T-helper 1 cell treated with Interleukin-12 subunit alpha and Interleukin-12 subunit beta and Interleukin-4 antibody, amounts not matched to agents 30 μg/mL and 1 μg/mL, for 36 hours (primary cell): ENCODE results near the gene ASB2.

Experiments used
- H3K27ac Mint-ChIP-seq: one replicate; pipeline ENCODE4 v1.8.0; 2021; ENCODE audit warnings: mild to moderate bottlenecking, mixed read lengths
- H3K27me3 Mint-ChIP-seq: one replicate; pipeline ENCODE4 v1.8.0; 2021; ENCODE audit warnings: low read depth, mixed read lengths
- H3K36me3 Mint-ChIP-seq: one replicate; pipeline ENCODE4 v1.8.0; 2021; ENCODE audit warnings: low read depth, mixed read lengths
- H3K4me1 Mint-ChIP-seq: one replicate; pipeline ENCODE4 v1.8.0; 2021; ENCODE audit warnings: low read depth, mixed read lengths
- H3K4me3 Mint-ChIP-seq: one replicate; pipeline ENCODE4 v1.8.0; 2021; ENCODE audit warnings: mild to moderate bottlenecking, moderate library complexity, mixed read lengths
- H3K9me3 Mint-ChIP-seq: one replicate; pipeline ENCODE4 v1.8.0; 2021; ENCODE audit warnings: mixed read lengths

Gene ASB2

DNA sequence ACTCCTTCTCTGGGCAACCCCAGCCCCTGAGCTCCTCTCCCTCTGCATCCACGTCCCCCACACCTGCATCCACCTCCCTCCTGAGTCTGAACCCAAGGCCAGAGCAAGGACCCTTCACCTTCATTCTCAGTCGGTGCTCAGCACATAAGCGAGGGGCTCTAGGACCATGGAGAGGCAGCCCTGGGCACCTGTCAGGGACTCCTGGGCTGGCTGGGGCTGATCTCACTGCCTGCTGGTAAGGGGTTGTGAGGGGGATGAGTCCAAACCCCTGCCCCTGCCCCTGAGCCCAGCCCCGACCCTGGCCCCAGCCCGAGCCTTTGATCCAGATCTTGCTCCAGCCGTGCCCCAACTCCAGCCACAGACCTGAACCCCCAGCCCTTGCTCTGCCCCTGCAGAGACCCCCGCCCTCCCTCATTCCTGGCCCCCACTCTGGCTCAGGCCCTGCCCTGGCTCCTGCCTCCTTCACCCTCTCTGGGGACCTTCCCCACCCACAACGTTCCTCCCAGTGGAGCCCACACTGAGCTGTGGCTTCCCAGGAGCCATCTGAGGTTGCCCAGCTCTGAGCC, 19.8 kb upstream of the ASB2 start:
- Mint-ChIP-seq H3K27ac (no peak overlapping the region), H3K9me3 (no peaks in the 10 kb centered on the region), H3K4me3 (no peak overlapping the region), H3K36me3 (no peaks in the 10 kb centered on the region), H3K4me1 (peaks cover 21% of the 10 kb centered on the region), H3K27me3 (no peaks in the 10 kb centered on the region)

GRCh38 chr14:93994919-93995682, 18.7 kb upstream of the ASB2 start:
- no peak overlapping the region for H3K4me3 Mint-ChIP-seq

DNA sequence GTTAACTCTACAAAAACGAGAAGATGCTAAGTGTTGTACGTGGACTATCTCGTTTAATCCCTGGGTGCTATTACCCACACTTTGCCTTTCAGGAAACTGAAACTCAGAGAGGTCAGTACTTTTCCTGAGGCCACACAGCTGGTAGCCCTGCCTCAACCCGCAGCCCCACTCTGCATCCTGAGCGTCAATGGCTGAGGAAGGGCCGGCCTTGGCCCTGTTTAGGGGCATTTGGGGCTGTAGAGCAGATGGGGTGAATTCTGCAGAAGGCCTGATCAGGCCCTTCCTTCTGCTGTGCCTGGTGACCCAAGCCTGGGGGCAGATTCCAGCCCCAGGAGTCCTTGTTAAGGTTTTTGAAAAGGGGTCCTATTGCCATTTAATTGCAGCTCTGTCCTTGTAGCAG, 17.0 kb upstream of the ASB2 start:
- H3K27me3 Mint-ChIP-seq, result no peaks in the 10 kb centered on the region
- H3K4me1 Mint-ChIP-seq, result peaks cover 25% of the 10 kb centered on the region
- no peak overlapping the region for H3K27ac Mint-ChIP-seq
- no peaks in the 10 kb centered on the region for H3K9me3 Mint-ChIP-seq
- H3K36me3 Mint-ChIP-seq, result no peaks in the 10 kb centered on the region
- no peak overlapping the region for H3K4me3 Mint-ChIP-seq

More at GRCh38 chr14:93994919-93995682, 18.7 kb upstream of the ASB2 start:
- Mint-ChIP-seq H3K27ac (no peak overlapping the region), H3K4me1 (peaks cover 26% of the 10 kb centered on the region), H3K36me3 (no peaks in the 10 kb centered on the region), H3K9me3 (no peaks in the 10 kb centered on the region), H3K27me3 (no peaks in the 10 kb centered on the region)

DNA sequence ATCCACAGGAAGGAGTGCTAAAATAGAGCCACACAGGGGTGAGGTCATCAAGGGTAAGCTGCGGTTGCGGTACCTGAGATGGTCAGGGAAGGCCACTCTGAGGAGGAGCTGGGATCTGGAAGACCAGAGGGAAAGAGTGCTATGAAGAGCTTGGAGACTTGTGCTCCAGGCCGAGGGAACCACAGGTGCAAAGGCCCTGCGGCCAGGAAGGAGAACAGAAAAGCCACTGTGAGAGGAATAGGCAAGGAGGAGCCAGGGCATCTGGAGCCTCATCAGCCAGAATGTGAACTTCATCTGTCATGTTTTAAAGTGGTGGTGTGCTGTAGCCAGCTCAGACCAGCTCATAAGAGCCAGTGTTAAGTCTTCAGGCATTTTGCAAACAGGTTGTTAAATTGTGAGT, 15.3 kb upstream of the ASB2 start:
- Mint-ChIP-seq H3K4me1 (peaks cover 12% of the 10 kb centered on the region), H3K27me3 (no peaks in the 10 kb centered on the region), H3K4me3 (no peak overlapping the region), H3K36me3 (no peaks in the 10 kb centered on the region), H3K9me3 (no peaks in the 10 kb centered on the region), H3K27ac (no peak overlapping the region)

DNA sequence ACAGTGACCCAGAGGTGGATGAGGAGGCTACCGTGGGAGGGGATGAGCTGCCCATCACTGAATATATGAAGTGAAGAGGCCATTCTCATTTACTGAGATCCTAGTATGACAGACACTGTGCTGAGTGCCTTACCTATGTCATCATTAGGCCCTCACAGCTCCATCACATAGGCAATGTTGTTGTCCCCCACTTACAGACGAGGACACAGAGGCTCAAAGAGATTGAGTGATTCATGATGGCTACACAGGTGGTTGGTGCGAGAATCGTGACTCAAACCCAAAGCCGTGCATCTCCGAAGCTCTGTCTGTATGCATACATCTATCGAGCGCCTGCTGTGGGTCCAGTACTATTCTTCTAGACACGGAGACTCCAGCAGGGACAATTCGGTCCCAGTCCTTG, 14.8 kb upstream of the ASB2 start:
- Mint-ChIP-seq H3K9me3 (no peaks in the 10 kb centered on the region), H3K4me1 (peaks cover 12% of the 10 kb centered on the region), H3K36me3 (no peaks in the 10 kb centered on the region), H3K27me3 (no peaks in the 10 kb centered on the region), H3K4me3 (no peak overlapping the region), H3K27ac (no peak overlapping the region)

DNA sequence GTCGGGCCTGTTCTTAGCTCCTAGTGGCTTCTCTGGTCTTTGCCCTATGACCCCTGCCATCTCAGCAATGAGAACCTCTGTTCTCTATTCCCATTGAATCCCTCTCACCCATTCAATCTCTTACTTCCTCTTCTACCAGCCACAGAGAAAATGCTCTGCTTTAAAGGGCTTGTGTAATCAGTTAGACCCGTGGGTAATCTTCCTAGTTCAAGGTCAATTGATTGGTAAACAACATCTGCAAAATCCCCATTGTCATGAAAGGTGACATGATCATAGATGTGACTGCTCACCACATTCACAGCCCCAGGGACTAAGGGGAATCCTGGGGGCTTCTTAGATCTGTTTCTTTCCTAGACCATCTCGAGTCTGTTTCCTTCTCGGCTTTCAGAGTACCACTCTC, 13.6 kb upstream of the ASB2 start:
- Mint-ChIP-seq H3K27ac (no peak overlapping the region), H3K27me3 (no peaks in the 10 kb centered on the region), H3K36me3 (no peaks in the 10 kb centered on the region), H3K9me3 (no peaks in the 10 kb centered on the region), H3K4me1 (peaks cover 9% of the 10 kb centered on the region), H3K4me3 (no peak overlapping the region)

DNA sequence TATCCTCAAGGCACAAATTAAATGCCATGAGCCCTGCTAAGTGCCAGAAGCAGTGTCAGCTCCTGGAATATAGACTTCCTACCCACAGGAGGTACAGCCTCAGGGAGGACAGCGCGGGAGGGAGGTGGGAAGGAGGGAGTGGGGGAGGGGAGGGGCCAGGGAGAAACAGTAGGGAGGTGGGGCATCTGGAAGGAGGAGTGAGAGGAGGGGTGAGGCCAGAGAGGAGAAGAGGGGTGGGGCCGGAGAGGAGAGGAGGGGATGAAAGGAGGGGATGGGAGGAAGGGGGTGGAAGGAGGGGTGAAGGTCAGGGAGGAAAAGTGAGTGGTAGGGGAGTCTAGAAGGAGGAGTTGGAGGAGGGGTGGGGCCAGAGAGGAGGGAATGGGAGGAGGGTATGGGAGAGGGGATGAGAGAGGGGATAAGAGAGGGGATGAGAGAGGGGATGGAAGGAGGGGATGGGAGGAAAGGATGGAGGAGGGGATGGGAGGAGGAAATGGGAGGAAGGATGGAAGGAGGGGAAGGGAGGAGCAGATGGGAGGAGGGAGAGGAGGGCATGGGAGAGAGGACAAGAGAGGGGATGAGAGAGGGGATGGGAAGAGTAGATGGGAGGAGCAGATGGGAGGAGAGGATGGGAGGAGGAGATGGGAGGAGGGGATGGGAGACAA, 11.6 kb upstream of the ASB2 start:
- H3K9me3 Mint-ChIP-seq, result no peaks in the 10 kb centered on the region
- no peak overlapping the region for H3K4me3 Mint-ChIP-seq
- no peaks in the 10 kb centered on the region for H3K36me3 Mint-ChIP-seq
- no peaks in the 10 kb centered on the region for H3K27me3 Mint-ChIP-seq
- H3K4me1 Mint-ChIP-seq, result peaks cover 9% of the 10 kb centered on the region
- H3K27ac Mint-ChIP-seq, result no peak overlapping the region

- Mint-ChIP-seq H3K9me3 (no peaks in the 10 kb centered on the region), H3K4me3 (no peak overlapping the region), H3K36me3 (no peaks in the 10 kb centered on the region), H3K27ac (no peak overlapping the region), H3K27me3 (no peaks in the 10 kb centered on the region), H3K4me1 (peaks cover 9% of the 10 kb centered on the region)
Measured at GRCh38 chr14:93987376-93987775, 11.0 kb upstream of the ASB2 start.

- Mint-ChIP-seq H3K9me3 (no peaks in the 10 kb centered on the region), H3K4me1 (peaks cover 9% of the 10 kb centered on the region), H3K4me3 (no peak overlapping the region), H3K27ac (no peak overlapping the region), H3K36me3 (no peaks in the 10 kb centered on the region), H3K27me3 (no peaks in the 10 kb centered on the region)
Measured at GRCh38 chr14:93986955-93987354, 10.6 kb upstream of the ASB2 start.

DNA sequence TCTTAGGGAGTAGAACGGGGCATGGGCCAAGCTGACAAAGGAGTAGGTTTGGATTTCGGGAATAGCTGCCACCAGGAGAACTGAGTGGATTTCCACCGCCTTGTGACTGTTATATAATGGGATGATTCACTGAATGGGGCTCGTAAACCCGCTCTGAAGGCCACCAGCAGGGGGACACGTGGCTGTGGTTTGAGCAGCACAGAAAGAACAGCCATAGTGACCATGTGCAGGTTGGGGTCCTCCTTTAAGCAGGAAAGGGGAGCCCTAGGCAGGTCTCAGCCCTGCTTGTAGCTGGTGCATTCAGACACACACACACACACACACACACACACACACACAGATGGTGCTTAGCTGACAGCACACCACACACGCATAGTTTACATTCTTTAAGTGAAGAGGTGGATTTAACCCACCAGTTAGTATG, 8.6 kb upstream of the ASB2 start:
- Mint-ChIP-seq H3K27me3 (no peaks in the 10 kb centered on the region), H3K36me3 (peaks cover 2% of the 10 kb centered on the region), H3K27ac (no peak overlapping the region), H3K9me3 (no peaks in the 10 kb centered on the region), H3K4me3 (no peak overlapping the region), H3K4me1 (peaks cover 12% of the 10 kb centered on the region)

DNA sequence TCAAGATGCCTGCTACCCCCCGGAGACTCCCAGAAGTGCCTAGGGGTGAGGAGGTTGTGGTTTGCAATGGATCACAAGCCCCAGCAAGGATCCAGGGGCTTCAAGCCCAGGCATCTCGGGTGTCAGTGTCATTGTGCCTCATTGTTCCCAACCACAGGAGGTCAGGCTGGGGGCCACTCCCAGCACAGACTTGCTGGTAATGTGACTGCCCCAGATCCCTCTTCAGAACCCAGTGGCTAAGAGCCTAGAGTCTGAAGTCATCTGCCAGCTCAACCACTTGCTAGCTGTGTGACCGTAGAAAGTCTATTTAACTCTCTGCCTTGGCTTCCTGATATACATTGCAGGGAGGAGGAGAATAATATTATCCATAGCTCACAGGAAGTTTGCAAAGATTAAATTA, 7.7 kb upstream of the ASB2 start:
- Mint-ChIP-seq H3K9me3 (no peaks in the 10 kb centered on the region), H3K4me3 (no peak overlapping the region), H3K4me1 (peaks cover 15% of the 10 kb centered on the region), H3K27me3 (no peaks in the 10 kb centered on the region), H3K27ac (no peak overlapping the region), H3K36me3 (peaks cover 6% of the 10 kb centered on the region)

- no peak overlapping the region for H3K4me3 Mint-ChIP-seq
- peaks cover 30% of the 10 kb centered on the region for H3K4me1 Mint-ChIP-seq
- H3K27me3 Mint-ChIP-seq, result no peaks in the 10 kb centered on the region
- no peak overlapping the region for H3K27ac Mint-ChIP-seq
- peaks cover 14% of the 10 kb centered on the region for H3K36me3 Mint-ChIP-seq
- peaks cover 8% of the 10 kb centered on the region for H3K9me3 Mint-ChIP-seq
Measured at GRCh38 chr14:93982230-93983007, 6.0 kb upstream of the ASB2 start.

DNA sequence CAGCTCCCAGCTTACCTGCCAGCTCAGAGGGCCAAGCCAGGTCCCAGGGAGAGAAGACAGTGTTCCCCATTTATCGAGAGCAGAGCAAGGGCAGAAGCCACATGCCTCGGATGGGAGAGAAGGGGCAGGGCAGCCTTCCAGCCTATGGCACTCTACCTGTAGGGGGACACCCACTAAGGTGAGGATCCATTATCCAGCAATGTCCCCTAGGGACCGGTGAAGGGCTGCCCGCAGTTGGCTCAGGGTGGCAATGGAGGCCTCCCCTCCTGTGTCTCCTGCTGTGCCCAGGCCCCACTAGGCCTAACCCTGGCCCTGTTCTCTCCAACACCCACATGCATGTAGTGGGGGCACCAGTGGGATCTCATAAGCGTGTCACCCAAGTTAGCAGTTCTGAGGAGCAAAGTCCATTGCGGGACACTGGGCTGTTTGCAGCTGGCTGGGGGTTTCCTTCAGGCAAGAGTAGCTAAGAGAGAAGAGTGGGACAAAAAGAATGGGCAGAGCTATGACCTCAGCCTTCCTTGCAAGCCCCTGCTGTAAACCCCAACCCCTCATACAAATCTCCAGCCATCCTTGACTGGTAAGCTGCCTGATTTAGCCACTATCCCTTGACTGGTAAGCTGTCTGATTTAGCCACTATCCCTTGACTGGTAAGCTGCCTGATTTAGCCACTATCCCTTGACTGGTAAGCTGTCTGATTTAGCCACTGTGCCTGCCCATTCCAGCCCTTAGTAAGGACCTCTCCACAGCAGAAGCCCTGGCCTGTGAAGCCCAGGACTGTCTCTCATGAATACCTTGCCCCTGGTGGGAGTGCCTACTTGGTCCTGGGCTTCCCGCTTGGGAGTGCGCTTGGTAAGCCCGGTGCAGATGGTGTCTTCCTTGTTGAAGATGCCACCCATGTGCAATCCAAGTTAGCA, 5.2 kb upstream of the ASB2 start:
- H3K4me1 Mint-ChIP-seq, result peaks cover 39% of the 10 kb centered on the region
- no peak overlapping the region for H3K27ac Mint-ChIP-seq
- H3K4me3 Mint-ChIP-seq, result no peak overlapping the region
- no peaks in the 10 kb centered on the region for H3K27me3 Mint-ChIP-seq
- peaks cover 18% of the 10 kb centered on the region for H3K36me3 Mint-ChIP-seq
- peaks cover 11% of the 10 kb centered on the region for H3K9me3 Mint-ChIP-seq
